ENCODE data around the gene RAET1L. TPM values are rescaled to one million over a fixed set of nuclear protein-coding genes. Genes with fewer than 3 reads are reported as not detected.

The RAET1L gene
- total RNA-seq, 4 donors from 2014 or later = not detected

DNA sequence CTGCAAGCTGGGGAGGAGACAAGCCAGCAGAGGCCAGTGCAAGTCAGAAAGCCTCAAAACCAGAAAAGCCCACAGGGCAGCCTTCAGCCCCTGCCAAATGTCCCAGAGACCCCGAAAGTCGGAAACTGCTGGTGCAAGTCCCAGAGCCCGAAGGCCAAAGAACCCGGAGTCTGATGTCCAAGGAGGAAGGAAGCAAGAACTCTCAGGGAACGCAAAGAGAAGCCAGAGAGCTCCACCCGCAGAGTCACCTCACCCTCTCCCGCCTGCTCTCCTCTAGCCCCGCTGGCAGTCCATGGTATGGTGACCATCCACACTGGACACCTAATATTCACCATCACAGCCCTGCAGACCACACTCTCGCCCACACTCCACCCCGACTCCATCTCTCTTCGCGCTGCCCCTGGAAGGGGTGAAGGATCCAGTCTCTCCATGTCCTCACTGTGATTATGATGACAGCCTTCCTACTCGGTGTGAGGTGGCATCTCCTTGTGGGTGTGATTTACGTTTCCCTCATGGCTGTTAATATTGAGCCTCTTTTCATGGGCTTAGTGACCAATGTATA is 33.0 kb upstream of the RAET1L start:
- 82 to 85% methylated on average over 4 to 14 of the region's 14 CpGs for WGBS, 2 donors (ENCODE audit: low coverage in 1 of 2)
- Histone ChIP-seq H3K4me1 (no peaks in the 10 kb centered on the region), H3K9me3 (no peaks in the 10 kb centered on the region), H3K27ac (no peak overlapping the region), H3K36me3 (no peaks in the 10 kb centered on the region), H3K27me3 (peaks cover 36% of the 10 kb centered on the region), H3K4me3 (no peak overlapping the region)
- in situ Hi-C loops (cut with MboI; ENCODE audit: low pct_ligation_motif_present in 1 of 4, low pct_unique_long_range_greater_than_20kb in 1 of 4, low sequenced_read_pairs in 3 of 4) = loop anchor here in 1 of 4 donors (25.0 kb wide), 1 partner anchor 754 kb away; no protein-coding TSS in a partner anchor
- intact Hi-C loops (cut with DNase I; ENCODE audit: low total_unique reads) = no loop called here
- DNase-seq = no peak
- TF ChIP-seq EP300 (IDR thresholded peaks at IDR 0.05; ENCODE audit: low read depth) (no peak), POLR2AphosphoS5 (IDR thresholded peaks at IDR 0.05) (no peak), POLR2A (IDR thresholded peaks at IDR 0.05) (no peak)
- TF ChIP-seq, protein P1, sequence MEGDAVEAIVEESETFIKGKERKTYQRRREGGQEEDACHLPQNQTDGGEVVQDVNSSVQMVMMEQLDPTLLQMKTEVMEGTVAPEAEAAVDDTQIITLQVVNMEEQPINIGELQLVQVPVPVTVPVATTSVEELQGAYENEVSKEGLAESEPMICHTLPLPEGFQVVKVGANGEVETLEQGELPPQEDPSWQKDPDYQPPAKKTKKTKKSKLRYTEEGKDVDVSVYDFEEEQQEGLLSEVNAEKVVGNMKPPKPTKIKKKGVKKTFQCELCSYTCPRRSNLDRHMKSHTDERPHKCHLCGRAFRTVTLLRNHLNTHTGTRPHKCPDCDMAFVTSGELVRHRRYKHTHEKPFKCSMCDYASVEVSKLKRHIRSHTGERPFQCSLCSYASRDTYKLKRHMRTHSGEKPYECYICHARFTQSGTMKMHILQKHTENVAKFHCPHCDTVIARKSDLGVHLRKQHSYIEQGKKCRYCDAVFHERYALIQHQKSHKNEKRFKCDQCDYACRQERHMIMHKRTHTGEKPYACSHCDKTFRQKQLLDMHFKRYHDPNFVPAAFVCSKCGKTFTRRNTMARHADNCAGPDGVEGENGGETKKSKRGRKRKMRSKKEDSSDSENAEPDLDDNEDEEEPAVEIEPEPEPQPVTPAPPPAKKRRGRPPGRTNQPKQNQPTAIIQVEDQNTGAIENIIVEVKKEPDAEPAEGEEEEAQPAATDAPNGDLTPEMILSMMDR (IDR thresholded peaks at IDR 0.05) = no peak

DNA sequence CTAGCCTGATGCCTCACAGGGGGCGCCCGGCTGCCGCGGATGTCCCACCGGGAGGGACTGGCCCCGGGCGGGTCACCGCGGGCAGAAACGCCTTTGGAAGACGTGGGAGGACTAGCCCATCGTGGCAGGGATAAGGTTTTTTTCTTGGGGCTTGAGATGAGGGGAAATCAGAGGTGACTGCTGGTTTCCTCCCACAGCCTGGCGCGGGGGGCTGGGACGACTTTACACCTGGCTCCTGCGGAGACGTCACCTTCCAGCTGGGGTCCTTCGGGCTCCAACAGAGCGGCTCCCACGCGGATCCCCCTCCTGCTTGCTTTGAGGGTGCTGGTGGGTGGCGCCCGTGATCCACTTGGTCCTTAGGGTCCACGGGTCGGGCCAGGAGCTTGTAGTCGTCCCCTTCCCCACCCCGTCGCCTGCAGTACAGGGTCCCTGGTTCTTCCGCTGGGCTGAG is 32.2 kb upstream of the RAET1L start:
- Histone ChIP-seq H3K27me3 (peaks cover 44% of the 10 kb centered on the region), H3K9me3 (no peaks in the 10 kb centered on the region), H3K4me1 (no peaks in the 10 kb centered on the region), H3K27ac (no peak overlapping the region), H3K4me3 (no peak overlapping the region), H3K36me3 (no peaks in the 10 kb centered on the region)
- TF ChIP-seq POLR2A (IDR thresholded peaks at IDR 0.05) (no peak), EP300 (IDR thresholded peaks at IDR 0.05; ENCODE audit: low read depth) (no peak), POLR2AphosphoS5 (IDR thresholded peaks at IDR 0.05) (no peak)
- TF ChIP-seq, protein P1 (IDR thresholded peaks at IDR 0.05) = no peak
- no peak for DNase-seq
- in situ Hi-C loops (cut with MboI; ENCODE audit: low pct_ligation_motif_present in 1 of 4, low pct_unique_long_range_greater_than_20kb in 1 of 4, low sequenced_read_pairs in 3 of 4) (loop anchor here in 1 of 4 donors (25.0 kb wide), 1 partner anchor 755 kb away; no protein-coding TSS in a partner anchor), intact Hi-C loops (cut with DNase I; ENCODE audit: low total_unique reads) (no loop called here)
- WGBS, 2 donors (ENCODE audit: low coverage in 1 of 2) = 85 to 86% methylated on average over 4 to 16 of the region's 29 CpGs

DNA sequence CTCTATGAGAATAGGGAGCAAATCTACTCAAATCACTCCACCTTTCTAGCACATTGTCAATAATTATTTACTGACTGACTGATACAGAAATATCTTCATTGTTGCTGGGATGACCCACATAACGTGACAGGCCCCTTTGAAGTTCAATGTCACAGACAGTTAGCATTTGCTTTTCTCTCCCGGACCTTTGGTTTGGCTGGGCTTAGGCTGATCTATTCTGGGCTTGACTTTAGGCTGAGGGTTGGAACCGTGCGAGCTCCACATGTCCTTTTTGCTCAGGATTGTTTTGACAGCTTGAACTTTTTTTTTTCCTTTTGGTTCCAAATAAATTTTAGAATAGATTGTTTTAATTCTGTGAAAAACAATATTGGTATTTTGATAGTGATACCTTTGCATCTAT is 31.6 kb upstream of the RAET1L start:
- intact Hi-C loops (cut with DNase I; ENCODE audit: low total_unique reads) (no loop called here), in situ Hi-C loops (cut with MboI; ENCODE audit: low pct_ligation_motif_present in 1 of 4, low pct_unique_long_range_greater_than_20kb in 1 of 4, low sequenced_read_pairs in 3 of 4) (loop anchor here in 1 of 4 donors (25.0 kb wide), 1 partner anchor 755 kb away; no protein-coding TSS in a partner anchor)
- H3K4me1 ChIP-seq = no peaks in the 10 kb centered on the region
- H3K4me3 ChIP-seq = no peak overlapping the region
- DNase-seq = no peak
- 78 to 83% methylated on average over 4 of the region's 4 CpGs for WGBS, 2 donors (ENCODE audit: low coverage in 1 of 2)
- TF ChIP-seq POLR2A (IDR thresholded peaks at IDR 0.05) (no peak), EP300 (IDR thresholded peaks at IDR 0.05; ENCODE audit: low read depth) (no peak)
- H3K27me3 ChIP-seq = peaks cover 50% of the 10 kb centered on the region
- no peaks in the 10 kb centered on the region for H3K9me3 ChIP-seq
- H3K27ac ChIP-seq = no peak overlapping the region
- no peaks in the 10 kb centered on the region for H3K36me3 ChIP-seq

DNA sequence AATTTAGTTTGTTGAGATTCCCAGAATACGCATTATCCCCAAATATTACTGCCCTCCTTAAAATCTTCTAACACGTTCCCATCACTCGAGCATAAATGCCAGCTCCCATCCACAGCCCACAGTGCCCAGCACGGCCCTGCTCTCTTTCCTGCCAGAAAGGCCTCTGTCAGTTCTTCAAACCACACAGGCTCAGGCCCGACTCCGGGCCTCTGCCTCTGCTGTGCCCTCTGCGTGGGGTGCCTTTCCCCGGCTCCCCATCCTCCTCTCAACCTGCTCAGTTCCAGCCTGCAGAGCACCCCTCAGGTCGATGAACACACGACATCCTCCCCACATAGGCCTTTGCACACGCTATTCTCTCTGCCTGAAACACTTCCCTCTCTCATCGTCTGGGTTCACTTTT is 30.8 kb upstream of the RAET1L start:
- intact Hi-C loops (cut with DNase I; ENCODE audit: low total_unique reads) (no loop called here), in situ Hi-C loops (cut with MboI; ENCODE audit: low pct_ligation_motif_present in 1 of 4, low pct_unique_long_range_greater_than_20kb in 1 of 4, low sequenced_read_pairs in 3 of 4) (loop anchor here in 1 of 4 donors (25.0 kb wide), 1 partner anchor 756 kb away; no protein-coding TSS in a partner anchor)
- H3K9me3 ChIP-seq = no peaks in the 10 kb centered on the region
- H3K27ac ChIP-seq = no peak overlapping the region
- no peaks in the 10 kb centered on the region for H3K36me3 ChIP-seq
- 80 to 85% methylated on average over 5 to 12 of the region's 12 CpGs for WGBS, 2 donors (ENCODE audit: low coverage in 1 of 2)
- no peak overlapping the region for H3K4me3 ChIP-seq
- DNase-seq = no peak
- H3K27me3 ChIP-seq = peaks cover 51% of the 10 kb centered on the region
- no peak for TF ChIP-seq POLR2AphosphoS5 (IDR thresholded peaks at IDR 0.05)
- TF ChIP-seq EP300 (IDR thresholded peaks at IDR 0.05; ENCODE audit: low read depth) = no peak
- TF ChIP-seq, protein P1 (IDR thresholded peaks at IDR 0.05) = no peak
- TF ChIP-seq POLR2A (IDR thresholded peaks at IDR 0.05) = no peak
- no peaks in the 10 kb centered on the region for H3K4me1 ChIP-seq
